Measurements from ENCODE around the gene NECAB2.

Gene NECAB2

GRCh38 chr16:83994703-83995102 lies 26.7 kb downstream of the NECAB2 start:
- no peak for DNase-seq

GRCh38 chr16:83995754-83996153 lies 27.7 kb downstream of the NECAB2 start:
- no peak for DNase-seq

- DNase-seq: no peak
Observed at GRCh38 chr16:83996481-83997252, 28.6 kb downstream of the NECAB2 start.

GRCh38 chr16:83998091-83998490 lies 30.0 kb downstream of the NECAB2 start:
- no peak for DNase-seq

- no peak for DNase-seq
Observed at GRCh38 chr16:84000989-84001642, 33.1 kb downstream of the NECAB2 start.

GRCh38 chr16:84001726-84002125 lies 33.7 kb downstream of the NECAB2 start:
- no peak for DNase-seq

- no peak for DNase-seq
Observed at GRCh38 chr16:84003038-84003437, 35.0 kb downstream of the NECAB2 start.

GRCh38 chr16:84004442-84004841 lies 36.4 kb downstream of the NECAB2 start:
- DNase-seq: no peak

- no peak for DNase-seq
Observed at GRCh38 chr16:84005391-84005790, 37.3 kb downstream of the NECAB2 start.

- DNase-seq: no peak
Observed at GRCh38 chr16:84007520-84007919, 39.5 kb downstream of the NECAB2 start.

GRCh38 chr16:84007965-84008364 lies 39.9 kb downstream of the NECAB2 start:
- no peak for DNase-seq

- DNase-seq: no peak
Observed at GRCh38 chr16:84009282-84009681, 41.2 kb downstream of the NECAB2 start.

GRCh38 chr16:84013787-84014569 lies 45.9 kb downstream of the NECAB2 start:
- peak; percentile 26 for DNase-seq

- DNase-seq: no peak
Observed at GRCh38 chr16:84014570-84015327, 46.7 kb downstream of the NECAB2 start.

GRCh38 chr16:84015399-84015798 lies 47.4 kb downstream of the NECAB2 start:
- no peak for DNase-seq

GRCh38 chr16:84016477-84016876 lies 48.4 kb downstream of the NECAB2 start:
- DNase-seq: no peak

GRCh38 chr16:84018710-84019109 lies 50.7 kb downstream of the NECAB2 start:
- no peak for DNase-seq

- no peak for DNase-seq
Observed at GRCh38 chr16:84020353-84020752, 52.3 kb downstream of the NECAB2 start.

- DNase-seq: no peak
Observed at GRCh38 chr16:84021488-84021887, 53.4 kb downstream of the NECAB2 start.

- no peak for DNase-seq
Observed at GRCh38 chr16:84022644-84023043, 54.6 kb downstream of the NECAB2 start.

GRCh38 chr16:84024854-84025253 lies 56.8 kb downstream of the NECAB2 start:
- no peak for DNase-seq

- no peak for DNase-seq
Observed at GRCh38 chr16:84026606-84027005, 58.6 kb downstream of the NECAB2 start.

GRCh38 chr16:84027625-84028024 lies 59.6 kb downstream of the NECAB2 start:
- DNase-seq: no peak
